ENCODE data around the gene RSKR. TPM values are rescaled to one million over a fixed set of nuclear protein-coding genes. Genes with fewer than 3 reads are reported as not detected.

Gene RSKR
- total RNA-seq, 1 donor from 2014 or later = 6.6 TPM

GRCh38 chr17:28626818-28627217 lies 12.8 kb upstream of the RSKR start:
- DNase-seq (ENCODE audit: low read depth) = no peak
- no peak for FAIRE-seq
- no peaks in the 10 kb centered on the region for H3K27me3 ChIP-seq (ENCODE audit: control insufficient read depth, insufficient read depth, low read length)
- H3K36me3 ChIP-seq (ENCODE audit: control insufficient read depth, insufficient read depth, low read length) = peaks cover 19% of the 10 kb centered on the region
- H3K4me3 ChIP-seq (ENCODE audit: low read depth, low read length) = no peak overlapping the region
- no peak for TF ChIP-seq CTCF (IDR thresholded peaks at IDR 0.05; ENCODE audit: insufficient read depth, low read length, severe bottlenecking)

GRCh38 chr17:28624148-28624547 lies 10.2 kb upstream of the RSKR start:
- Histone ChIP-seq H3K27me3 (ENCODE audit: control insufficient read depth, insufficient read depth, low read length) (no peaks in the 10 kb centered on the region), H3K36me3 (ENCODE audit: control insufficient read depth, insufficient read depth, low read length) (peaks cover 24% of the 10 kb centered on the region), H3K4me3 (ENCODE audit: low read depth, low read length) (no peak overlapping the region)
- no peak for DNase-seq (ENCODE audit: low read depth)
- no peak for TF ChIP-seq CTCF (IDR thresholded peaks at IDR 0.05; ENCODE audit: insufficient read depth, low read length, severe bottlenecking)
- no peak for FAIRE-seq

- H3K27me3 ChIP-seq (ENCODE audit: control insufficient read depth, insufficient read depth, low read length) = no peaks in the 10 kb centered on the region
- FAIRE-seq (no peak), DNase-seq (ENCODE audit: low read depth) (no peak)
- H3K36me3 ChIP-seq (ENCODE audit: control insufficient read depth, insufficient read depth, low read length) = peaks cover 26% of the 10 kb centered on the region
- no peak for TF ChIP-seq CTCF (IDR thresholded peaks at IDR 0.05; ENCODE audit: insufficient read depth, low read length, severe bottlenecking)
- no peak overlapping the region for H3K4me3 ChIP-seq (ENCODE audit: low read depth, low read length)
These were observed 9.7 kb upstream of the RSKR start for GRCh38 chr17:28623696-28624095.

GRCh38 chr17:28622186-28622585 lies 8.2 kb upstream of the RSKR start:
- no peak for DNase-seq (ENCODE audit: low read depth)
- no peak for FAIRE-seq
- no peak for TF ChIP-seq CTCF (IDR thresholded peaks at IDR 0.05; ENCODE audit: insufficient read depth, low read length, severe bottlenecking)
- no peaks in the 10 kb centered on the region for H3K27me3 ChIP-seq (ENCODE audit: control insufficient read depth, insufficient read depth, low read length)
- peaks cover 24% of the 10 kb centered on the region for H3K36me3 ChIP-seq (ENCODE audit: control insufficient read depth, insufficient read depth, low read length)
- H3K4me3 ChIP-seq (ENCODE audit: low read depth, low read length) = no peak overlapping the region

GRCh38 chr17:28620010-28620409 lies 6.0 kb upstream of the RSKR start:
- Histone ChIP-seq H3K36me3 (ENCODE audit: control insufficient read depth, insufficient read depth, low read length) (peaks cover 34% of the 10 kb centered on the region), H3K27me3 (ENCODE audit: control insufficient read depth, insufficient read depth, low read length) (no peaks in the 10 kb centered on the region), H3K4me3 (ENCODE audit: low read depth, low read length) (no peak overlapping the region)
- no peak for DNase-seq (ENCODE audit: low read depth)
- no peak for TF ChIP-seq CTCF (IDR thresholded peaks at IDR 0.05; ENCODE audit: insufficient read depth, low read length, severe bottlenecking)
- FAIRE-seq = no peak

GRCh38 chr17:28618464-28618863 lies 4.5 kb upstream of the RSKR start:
- no peak overlapping the region for H3K4me3 ChIP-seq (ENCODE audit: low read depth, low read length)
- FAIRE-seq (no peak), DNase-seq (ENCODE audit: low read depth) (no peak)
- no peaks in the 10 kb centered on the region for H3K27me3 ChIP-seq (ENCODE audit: control insufficient read depth, insufficient read depth, low read length)
- H3K36me3 ChIP-seq (ENCODE audit: control insufficient read depth, insufficient read depth, low read length) = peaks cover 36% of the 10 kb centered on the region
- TF ChIP-seq CTCF (IDR thresholded peaks at IDR 0.05; ENCODE audit: insufficient read depth, low read length, severe bottlenecking) = no peak
